Endothelial cell of umbilical vein (primary cell): ENCODE results near the gene GNB1. TPM values are rescaled to one million over a fixed set of nuclear protein-coding genes. Genes with fewer than 3 reads are reported as not detected.

Source experiments
- BruUV-seq: library from RNA; stranded (reverse); fragments of 400-500 nt; replicated peaks from 2 replicates; lab custom pipeline; 2021; lab: Mats Ljungman, UMichigan
- CTCF ChIA-PET: fragments of 300-600, 350-600 bp; sonication (Branson Sonifier 250); formaldehyde crosslinking; loops from one replicate; lab custom pipeline; 2021; ENCODE audit warnings: antibody characterized with exemption, inconsistent platforms; lab: Charles Lee
- POLR2A ChIA-PET: fragments of 300-600, 350-600 bp; sonication (Branson Sonifier 250); formaldehyde crosslinking; loops from one replicate; lab custom pipeline; 2021; ENCODE audit warnings: antibody characterized with exemption, inconsistent platforms; lab: Charles Lee
- DNase-seq: peaks from one replicate; pipeline ENCODE4 v3.0.0-alpha.2; 2011; ENCODE audit warnings: low read depth, low spot score
- FAIRE-seq: peaks from 2 replicates; lab custom pipeline; 2011; peaks lifted over from hg19 to GRCh38; lab: Jason Lieb, UNC
- H2AFZ ChIP-seq: 2 replicates; pipeline ENCODE4 v1.6.0; 2012; ENCODE audit warnings: low read depth, low read length, control low read depth, inconsistent platforms
- H3K27ac ChIP-seq: 2 replicates; pipeline ENCODE4 v1.5.1; 2011; ENCODE audit warnings: low read depth, mild to moderate bottlenecking, control low read depth, low read length, moderate library complexity; ENCODE audit not compliant: insufficient read depth
- H3K27me3 ChIP-seq, 2 experiments: 2 replicates each; pipeline versions ENCODE4 v1.6.0 to v1.6.1; 2011; ENCODE audit warnings: low read length in 2 of 2, mixed read lengths in 1 of 2; ENCODE audit not compliant: control insufficient read depth in 2 of 2, insufficient read depth in 2 of 2
- H3K36me3 ChIP-seq, 2 experiments: 2 replicates in 1 of 2; 3 replicates in 1 of 2; pipeline ENCODE4 v1.5.1; 2011; ENCODE audit warnings: low read length in 2 of 2, mild to moderate bottlenecking in 1 of 2, moderate library complexity in 1 of 2; ENCODE audit not compliant: control insufficient read depth in 2 of 2, insufficient read depth in 2 of 2; ENCODE audit errors: extremely low read depth in 1 of 2
- H3K4me1 ChIP-seq: 3 replicates; pipeline ENCODE4 v1.5.1; 2011; ENCODE audit warnings: mild to moderate bottlenecking, low read length; ENCODE audit not compliant: control insufficient read depth, insufficient read depth; ENCODE audit errors: extremely low read depth
- H3K4me2 ChIP-seq: 2 replicates; pipeline ENCODE4 v1.6.1; 2011; ENCODE audit warnings: low read length, control low read depth, mixed read lengths; ENCODE audit not compliant: insufficient read depth
- H3K4me3 ChIP-seq, 3 experiments: fragments of 200-600 bp in 1 of 3; sonication (generic), shearing (Covaris generic) in 1 of 3; replicated peaks in 1 of 3; 2 replicates each; pipeline ENCODE4 v1.5.1; 2011 to 2016; ENCODE audit warnings: control low read depth in 3 of 3, low read length in 3 of 3, mild to moderate bottlenecking in 2 of 3, inconsistent platforms in 1 of 3, low read depth in 1 of 3, moderate library complexity in 1 of 3; ENCODE audit not compliant: insufficient read depth in 1 of 3
- H3K79me2 ChIP-seq: 2 replicates; pipeline ENCODE4 v1.6.0; 2012; ENCODE audit warnings: low read length, inconsistent platforms; ENCODE audit not compliant: control insufficient read depth, insufficient read depth
- H3K9ac ChIP-seq: replicated peaks from 2 replicates; pipeline ENCODE3; 2011; ENCODE audit warnings: low read length, control low read depth; ENCODE audit not compliant: insufficient read depth; ENCODE audit errors: extremely low read depth
- H3K9me1 ChIP-seq: replicated peaks from 3 replicates; pipeline ENCODE4 v1.6.0; 2011; ENCODE audit warnings: mild to moderate bottlenecking, low read length; ENCODE audit not compliant: control insufficient read depth, insufficient read depth; ENCODE audit errors: extremely low read depth
- H3K9me3 ChIP-seq: replicated peaks from 2 replicates; pipeline ENCODE4 v1.5.1; 2012; ENCODE audit warnings: low read length, inconsistent platforms; ENCODE audit not compliant: control insufficient read depth, insufficient read depth
- H4K20me1 ChIP-seq: replicated peaks from 2 replicates; pipeline ENCODE3; 2011; ENCODE audit warnings: mild to moderate bottlenecking, low read length; ENCODE audit not compliant: control insufficient read depth, insufficient read depth; ENCODE audit errors: extremely low read depth
- CTCF ChIP-seq, 2 donors: IDR thresholded peaks; 1 replicate in 1 of 2; 2 replicates in 1 of 2; pipeline ENCODE4 v1.5.1; 2011; ENCODE audit warnings: low read length in 2 of 2, mild to moderate bottlenecking in 2 of 2, moderate library complexity in 2 of 2, control low read depth in 1 of 2, inconsistent platforms in 1 of 2, low read depth in 1 of 2; ENCODE audit not compliant: insufficient read depth in 1 of 2; ENCODE audit errors: extremely low read depth in 1 of 2
- FOS ChIP-seq: IDR thresholded peaks from 2 replicates; pipeline ENCODE4 v1.6.1; 2011; ENCODE audit warnings: mild to moderate bottlenecking, low read length, moderate library complexity, borderline replicate concordance; ENCODE audit not compliant: insufficient read depth
- GATA2 ChIP-seq: IDR thresholded peaks from 2 replicates; pipeline ENCODE4 v1.7.0; 2011; ENCODE audit warnings: low read depth, mild to moderate bottlenecking, moderate library complexity, mixed read lengths, low read length; ENCODE audit not compliant: insufficient read length, insufficient read depth
- JUN ChIP-seq: IDR thresholded peaks from 2 replicates; pipeline ENCODE4 v1.6.1; 2011; ENCODE audit warnings: borderline replicate concordance, low read depth; ENCODE audit not compliant: insufficient read length, insufficient read depth
- MAX ChIP-seq: IDR thresholded peaks from 2 replicates; pipeline ENCODE4 v1.6.1; 2011; ENCODE audit not compliant: insufficient read depth, insufficient read length
- MYC ChIP-seq: IDR thresholded peaks from one replicate; pipeline ENCODE4 v1.6.1; 2011; ENCODE audit warnings: mild to moderate bottlenecking, low read depth, low read length
- POLR2A ChIP-seq: IDR thresholded peaks from 2 replicates; pipeline ENCODE4 v1.6.1; 2012; ENCODE audit warnings: low read depth, mild to moderate bottlenecking, control low read depth, low read length
- dilution Hi-C: fragments of 300-500 bp; cut with MboI; formaldehyde crosslinking; loops from one replicate; pipeline ENCODE4 v1.15.0; 2019; ENCODE audit warnings: low sequenced_read_pairs; ENCODE audit not compliant: extremely low pct_ligation_motif_present
- intact Hi-C: fragments of 100-400 bp; cut with micrococcal nuclease; formaldehyde crosslinking; loops from one replicate; pipeline ENCODE4 v1.10.0; 2022
- polyA plus RNA-seq, 4 experiments: library from polyadenylated mRNA; depleted of rRNA in 3 of 4; stranded (reverse) in 3 of 4; unstranded in 1 of 4; fragments of >200 nt; gene quantifications; 2 replicates each; pipeline versions ENCODE4 v1.2.1 to v1.2.3, GENCODE V29; 2011 to 2012; ENCODE audit warnings: missing spikeins in 1 of 4
- total RNA-seq: library from RNA; stranded (reverse); gene quantifications from 2 replicates; pipeline ENCODE4 v1.2.3, GENCODE V29; 2021

GNB1 gene
- total and polyA plus RNA-seq, 2 donors (not counting 3 experiments of a cell fraction or from before 2014, with no cell fraction given): 501 to 529 TPM

- intact Hi-C loops: no loop called here
- Histone ChIP-seq H3K36me3 (peaks cover 0 to 6% of the 10 kb centered on the region in 2 experiments), H3K27me3 (no peaks in the 10 kb centered on the region), H3K4me3 (no peak overlapping the region), H3K4me1 (peaks cover 3% of the 10 kb centered on the region), H2AFZ (no peak overlapping the region), H3K9me1 (no peaks in the 10 kb centered on the region), H3K9ac (no peak overlapping the region), H3K9me3 (no peaks in the 10 kb centered on the region), H3K4me2 (no peak overlapping the region), H4K20me1 (peaks cover 13% of the 10 kb centered on the region), H3K79me2 (peaks cover 99% of the 10 kb centered on the region), H3K27ac (no peak overlapping the region)
- no TSS peak for BruUV-seq
- DNase-seq: no peak
- FAIRE-seq: no peak
- POLR2A ChIA-PET: no interaction called here
- TF ChIP-seq CTCF (IDR thresholded peaks at IDR 0.05; ENCODE audit: extremely low read depth in 1 of 2, insufficient read depth in 1 of 2, low read depth in 1 of 2, low read length in 2 of 2) (no peak), MAX (no peak), GATA2 (no peak), FOS (no peak), JUN (no peak), POLR2A (no peak), MYC (no peak)
- dilution Hi-C loops: no loop called here
- CTCF ChIA-PET: interaction anchor here (1.5 kb wide), 1 partner anchor 11 kb away, joined by 8 read pairs; no protein-coding TSS in a partner anchor
Observed at GRCh38 chr1:1869469-1869868, 21.4 kb downstream of the GNB1 start.
